GM21619 (cell line): ENCODE results near the gene TMEM178B.
"Not testable (repeated sequence)": the region's sequence is repeated elsewhere in the genome, so short reads cannot be mapped to it uniquely, and the experiment has no call there.

ENCODE experiments used
- ATAC-seq: cut with Tn5 transposase; IDR thresholded peaks from one replicate; pipeline ENCODE4 v1.9.1; 2021; ENCODE audit not compliant: unreplicated experiment

The TMEM178B gene

DNA sequence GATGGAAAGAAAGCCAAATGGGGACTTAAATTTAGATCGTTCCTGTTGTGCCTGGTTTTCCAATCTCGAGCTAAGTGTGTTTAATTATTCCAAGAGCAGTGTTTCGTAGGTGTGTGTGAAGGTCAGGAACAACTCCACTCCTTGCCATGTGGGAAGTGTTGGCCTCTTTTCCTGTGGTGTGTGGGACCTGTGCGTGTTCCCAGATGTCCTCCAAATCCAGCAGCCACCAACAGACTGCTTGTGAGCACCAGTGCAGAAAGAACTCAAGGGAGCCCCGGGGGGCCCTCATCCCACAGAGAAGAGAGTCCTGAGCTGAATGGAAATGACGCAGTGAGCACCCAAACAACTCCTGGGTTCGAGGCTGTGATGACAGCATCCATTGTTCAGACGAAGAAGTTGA is 227.7 kb downstream of the TMEM178B start:
- no peak for ATAC-seq

DNA sequence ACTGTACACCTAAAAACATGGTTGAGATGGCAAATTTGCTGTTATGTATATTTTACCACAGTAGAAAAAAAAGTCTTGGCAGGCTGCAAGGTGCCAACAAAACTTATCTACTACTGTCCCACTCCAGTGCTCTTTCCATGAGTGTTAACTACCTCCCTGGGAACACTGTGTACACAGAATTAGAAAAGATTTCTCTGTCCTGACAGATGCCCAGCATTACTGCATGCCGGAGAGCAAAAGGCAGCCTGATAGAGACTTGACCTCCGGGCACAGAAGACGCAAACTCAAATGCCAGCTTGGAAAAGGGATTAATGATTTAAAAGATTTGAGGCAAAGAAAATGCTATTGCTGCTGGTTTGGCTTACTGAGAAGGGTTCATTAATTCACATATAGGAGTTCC is 228.8 kb downstream of the TMEM178B start:
- no peak for ATAC-seq

DNA sequence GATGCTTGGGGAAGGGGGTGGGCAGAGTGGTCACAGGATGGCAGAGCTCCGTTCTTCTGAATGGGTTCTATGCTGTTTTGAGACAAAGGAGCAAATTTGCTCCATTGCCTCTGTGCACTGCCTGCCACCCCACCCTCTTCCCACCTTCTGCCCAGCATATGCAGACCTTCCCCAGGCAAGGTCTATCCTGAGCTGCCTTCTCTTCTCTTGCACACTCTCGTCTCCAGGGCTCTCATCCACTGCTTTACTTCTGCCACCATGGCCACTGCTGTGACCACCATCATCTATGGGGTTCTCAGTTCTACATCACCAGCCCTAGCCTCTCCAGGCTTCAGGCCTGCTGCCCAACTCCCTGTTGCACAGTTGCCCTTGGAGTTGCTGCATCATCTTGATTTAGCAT is 230.4 kb downstream of the TMEM178B start:
- ATAC-seq, result no peak

DNA sequence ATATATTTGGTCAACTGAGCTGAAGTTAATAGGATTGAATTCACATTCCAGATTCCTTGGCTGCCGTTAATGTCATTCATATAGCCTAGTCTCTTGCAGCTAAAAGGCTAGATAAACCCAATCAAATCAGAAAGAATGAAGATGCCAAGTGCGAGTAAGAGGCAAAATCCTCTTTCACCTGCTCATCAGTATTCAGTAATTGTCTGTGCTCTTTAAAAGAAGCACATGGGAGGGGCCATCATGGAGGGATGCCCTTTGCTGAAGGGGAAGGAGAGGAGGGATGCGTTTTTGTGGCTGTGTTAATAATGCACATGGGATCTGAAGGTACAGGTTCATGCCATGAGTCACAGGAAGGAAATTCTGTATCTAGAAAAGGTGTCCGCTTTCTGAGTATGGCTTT is 232.2 kb downstream of the TMEM178B start:
- no peak for ATAC-seq

DNA sequence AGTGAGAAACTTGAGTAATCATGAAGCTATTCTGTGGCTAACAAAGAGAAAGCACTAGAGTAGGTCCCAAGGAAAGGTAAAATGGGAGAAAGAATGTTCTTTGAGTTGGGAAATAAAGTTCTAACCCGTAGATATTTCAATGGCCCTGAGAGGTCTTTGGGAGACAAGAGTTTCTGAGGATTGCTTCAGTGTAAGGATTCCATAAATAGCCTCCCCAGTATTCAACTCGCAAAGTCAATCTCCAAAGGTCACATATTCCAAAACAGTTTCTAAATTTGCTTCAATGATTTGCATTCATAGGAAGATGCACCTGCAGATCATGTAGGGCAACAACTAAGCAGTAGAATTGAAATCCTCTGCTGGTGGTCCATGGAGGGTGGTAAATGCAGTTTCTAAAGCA is 238.5 kb downstream of the TMEM178B start:
- no peak for ATAC-seq

DNA sequence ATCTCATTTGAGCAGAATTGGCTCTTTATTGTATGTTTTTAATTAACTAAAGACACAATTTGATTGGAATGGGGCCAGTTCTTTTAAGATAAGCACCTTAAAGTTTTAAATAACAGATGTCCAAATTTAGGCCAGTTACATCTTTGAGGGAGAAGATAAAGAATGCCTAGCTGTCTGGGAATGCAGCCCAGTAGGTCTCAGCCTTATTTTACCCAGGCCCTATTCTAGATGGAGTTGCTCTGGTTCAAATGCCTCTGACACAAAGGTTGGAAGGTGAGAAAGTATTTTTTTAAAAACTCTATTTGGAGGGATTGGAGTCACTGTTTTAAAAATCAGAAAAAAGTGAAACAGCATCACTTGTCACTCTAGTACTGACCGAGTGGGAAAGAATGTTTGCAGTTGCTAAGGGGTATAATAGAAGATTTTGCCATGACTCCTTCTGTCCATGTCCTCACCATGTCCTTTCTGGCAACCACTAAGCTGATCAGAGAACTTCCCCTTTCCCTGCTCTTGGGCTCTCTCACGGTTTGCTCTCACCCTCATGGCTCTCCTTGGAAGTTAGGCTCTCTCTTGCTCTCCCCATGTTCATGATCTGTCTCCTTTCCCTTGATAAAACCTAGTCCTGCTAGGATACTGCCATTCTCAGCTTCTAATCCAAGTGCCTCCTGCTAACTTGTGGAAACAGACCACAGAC is 239.1 kb downstream of the TMEM178B start:
- no peak for ATAC-seq

DNA sequence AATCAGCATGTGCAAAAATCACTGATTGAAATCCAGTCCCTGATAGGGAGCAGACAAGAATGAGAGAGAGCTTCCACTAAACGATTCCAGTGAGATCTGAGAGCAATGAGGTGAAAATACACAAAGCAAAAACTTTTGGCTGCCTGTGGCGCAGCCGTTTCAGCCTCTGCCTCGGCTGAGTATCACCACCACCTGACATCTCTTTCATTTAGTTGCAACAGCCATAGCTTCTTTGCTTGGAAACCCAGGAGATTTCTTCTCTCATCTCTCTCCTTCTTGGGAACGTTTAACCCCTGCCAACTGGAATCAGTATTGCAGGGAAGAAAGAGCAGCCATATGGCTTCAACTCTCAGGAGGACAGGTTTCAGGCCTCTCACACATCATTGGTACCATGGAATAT is 240.0 kb downstream of the TMEM178B start:
- ATAC-seq, result no peak

DNA sequence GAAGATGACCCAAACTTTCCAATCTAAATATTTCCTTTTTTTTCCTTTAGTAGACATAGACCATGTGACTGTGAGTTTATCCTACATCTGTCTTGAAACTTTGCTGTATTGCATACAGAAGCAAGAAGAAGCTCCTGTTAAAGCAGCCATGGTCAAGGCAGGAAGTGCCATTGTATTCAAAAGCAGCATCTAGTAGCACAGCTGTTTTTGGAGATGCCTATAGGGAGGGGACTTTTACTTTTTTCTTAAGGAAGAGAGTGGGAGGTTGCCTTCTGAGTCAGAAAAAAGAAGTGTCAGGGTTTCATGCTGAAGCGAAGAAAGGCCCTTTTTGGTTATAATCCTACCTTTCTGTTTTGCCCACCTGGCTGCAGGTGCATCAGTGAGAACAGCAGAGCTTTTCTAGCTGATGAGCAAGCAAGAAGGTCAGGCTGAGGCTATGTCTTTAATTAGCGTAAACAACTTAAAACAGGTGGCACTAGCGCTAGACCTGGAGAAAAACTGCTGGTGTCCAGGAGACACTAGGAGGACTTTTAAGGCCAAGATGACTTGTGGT is 243.2 kb downstream of the TMEM178B start:
- no peak for ATAC-seq

DNA sequence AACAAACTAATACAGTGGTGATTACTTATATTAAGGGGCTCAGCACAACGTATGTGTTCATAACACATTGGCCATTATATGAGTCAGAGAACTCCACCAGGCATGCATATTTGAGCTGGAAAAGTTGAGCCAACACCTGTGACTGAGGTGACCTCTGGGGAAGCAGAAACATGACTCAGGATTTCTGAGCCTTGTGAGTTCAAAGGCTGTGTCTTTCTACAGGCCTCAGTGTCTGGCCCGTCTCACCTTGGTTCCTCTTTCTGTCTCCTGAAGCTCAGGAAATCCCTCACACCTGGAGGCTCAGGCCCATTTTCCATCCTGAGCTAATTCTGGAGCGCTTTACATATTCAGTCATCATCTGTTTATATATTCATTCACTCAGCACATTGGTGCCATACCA is 246.4 kb downstream of the TMEM178B start:
- no peak for ATAC-seq

DNA sequence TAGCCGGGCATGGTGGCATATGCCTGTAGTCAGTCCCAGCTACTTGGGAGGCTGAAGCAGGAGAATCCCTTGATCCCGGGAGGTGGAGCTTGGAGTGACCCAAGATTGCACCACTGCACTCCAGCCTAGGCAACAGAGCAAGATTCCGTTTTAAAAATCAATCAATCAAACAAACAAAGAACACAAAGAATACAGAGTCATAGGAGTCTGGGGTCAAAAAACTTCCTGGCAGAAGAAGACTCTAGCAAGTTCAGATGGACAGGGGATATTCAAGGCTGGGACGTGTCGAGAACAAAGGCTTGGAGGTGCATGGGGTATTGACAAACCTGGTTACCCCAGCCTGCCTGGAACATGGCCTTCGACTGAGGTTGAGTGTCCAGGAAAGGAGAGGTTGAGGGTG is 248.5 kb downstream of the TMEM178B start:
- no peak for ATAC-seq

DNA sequence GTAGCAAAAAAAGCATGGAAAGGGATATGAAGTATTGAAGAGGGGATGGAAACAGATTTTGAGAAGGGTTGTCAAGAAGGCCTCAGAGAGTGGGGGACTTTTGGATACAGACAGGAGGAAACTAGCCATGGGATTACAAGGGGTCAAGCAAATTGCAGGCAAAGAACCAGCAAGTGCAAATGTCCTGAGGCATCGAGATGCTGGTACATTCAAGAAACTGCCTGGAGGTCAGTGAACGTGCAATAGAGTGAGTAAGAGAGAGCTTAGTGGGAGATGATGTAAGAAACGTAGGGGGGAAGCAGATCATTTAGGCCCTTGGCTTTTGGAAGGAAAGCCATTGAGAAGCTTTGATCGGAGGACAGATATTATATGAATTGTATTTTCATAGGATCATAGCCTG is 250.0 kb downstream of the TMEM178B start:
- ATAC-seq, result no peak

DNA sequence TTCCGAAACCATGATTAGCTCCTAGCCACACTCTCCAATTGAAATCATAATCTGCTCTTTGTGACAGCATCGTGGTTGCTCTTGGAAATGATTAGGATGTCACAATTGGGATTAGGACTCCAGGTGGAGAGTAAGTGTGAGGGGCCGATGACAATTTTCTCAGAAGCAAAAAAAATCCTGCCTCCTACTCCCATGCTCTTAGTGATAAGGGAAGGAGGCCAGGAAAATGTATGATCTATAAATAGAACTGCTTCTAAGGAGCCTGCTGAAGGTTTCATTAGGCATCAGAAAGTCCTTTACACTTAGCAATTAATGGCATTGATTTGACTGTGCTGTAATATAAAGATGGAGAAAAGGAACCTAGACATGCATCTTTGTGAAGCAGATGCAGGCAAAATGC is 251.0 kb downstream of the TMEM178B start:
- no peak for ATAC-seq

DNA sequence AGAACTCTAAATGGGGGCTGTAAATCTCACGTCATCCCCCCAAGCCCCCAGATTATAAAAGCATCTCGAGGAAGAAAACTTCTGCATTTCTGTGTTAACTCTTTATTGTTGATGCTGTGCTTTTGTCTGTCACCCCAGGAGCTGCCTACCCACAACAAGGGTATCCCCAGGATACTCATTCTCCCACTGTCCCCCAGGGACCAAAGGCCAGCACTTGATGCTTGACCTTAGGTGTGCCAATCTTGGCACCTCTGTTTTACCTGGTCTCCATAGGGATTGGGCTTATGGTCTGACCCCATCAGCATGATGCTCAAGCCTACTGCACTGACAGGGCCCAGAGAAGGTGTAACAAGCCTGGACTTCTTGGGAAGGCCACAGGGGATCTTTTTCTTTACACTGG is 251.4 kb downstream of the TMEM178B start:
- no peak for ATAC-seq

DNA sequence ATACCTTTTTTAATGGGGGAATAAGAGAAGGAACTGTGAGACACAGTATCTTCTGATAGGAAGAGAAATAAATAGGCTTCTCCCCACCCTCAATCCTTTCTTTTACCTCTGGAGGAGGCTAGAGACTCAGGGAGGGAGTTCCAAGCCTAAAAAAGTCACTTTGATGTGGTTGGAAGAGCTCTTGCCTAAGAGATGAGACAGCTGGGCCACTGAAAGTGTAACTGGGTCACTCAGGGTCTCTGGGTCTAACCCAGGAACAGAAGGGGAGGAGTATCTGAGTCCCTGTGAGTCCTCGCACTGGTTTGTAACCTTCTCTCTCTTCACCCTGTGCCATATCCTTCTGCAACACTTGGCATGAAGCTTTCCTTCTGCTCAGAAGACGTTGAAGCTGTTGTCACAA is 254.4 kb downstream of the TMEM178B start:
- ATAC-seq, result no peak

DNA sequence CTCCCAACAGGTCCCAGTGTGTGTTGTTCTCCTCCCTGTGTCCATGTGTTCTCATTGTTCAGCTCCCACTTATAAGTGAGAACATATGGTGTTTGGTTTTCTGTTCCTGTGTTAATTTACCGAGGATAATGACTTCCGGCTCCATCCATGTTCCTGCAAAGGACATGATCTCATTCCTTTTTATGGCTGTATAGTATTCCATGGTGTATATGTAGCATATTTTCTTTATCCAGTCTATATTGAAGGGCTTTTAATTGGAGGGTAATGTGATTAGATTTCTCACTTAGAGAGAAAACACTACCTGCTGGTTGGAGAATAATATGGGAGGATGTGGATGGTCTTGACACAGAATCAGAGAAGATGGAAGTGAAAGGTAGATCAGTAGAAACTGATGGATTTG is 256.4 kb downstream of the TMEM178B start:
- not testable (repeated sequence) for ATAC-seq

DNA sequence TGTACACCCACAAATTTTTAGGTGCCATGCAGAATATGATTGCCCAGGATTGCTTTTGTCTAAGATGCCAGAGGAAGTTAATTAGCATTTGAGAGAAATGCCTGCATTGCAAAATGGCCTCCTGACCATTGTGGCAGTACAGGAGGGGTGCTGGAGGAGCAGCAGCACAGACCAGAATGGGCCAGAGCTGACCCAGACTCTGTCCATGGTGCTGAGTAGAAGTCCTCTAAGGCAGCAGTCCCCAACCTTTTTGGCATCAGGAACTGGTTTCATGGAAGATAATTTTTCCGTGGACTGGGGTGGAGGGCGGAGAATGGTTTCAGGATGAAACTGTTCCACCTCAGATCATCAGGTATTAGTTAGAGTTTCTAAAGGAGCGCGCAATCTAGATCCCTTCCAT is 259.6 kb downstream of the TMEM178B start:
- ATAC-seq, result no peak

DNA sequence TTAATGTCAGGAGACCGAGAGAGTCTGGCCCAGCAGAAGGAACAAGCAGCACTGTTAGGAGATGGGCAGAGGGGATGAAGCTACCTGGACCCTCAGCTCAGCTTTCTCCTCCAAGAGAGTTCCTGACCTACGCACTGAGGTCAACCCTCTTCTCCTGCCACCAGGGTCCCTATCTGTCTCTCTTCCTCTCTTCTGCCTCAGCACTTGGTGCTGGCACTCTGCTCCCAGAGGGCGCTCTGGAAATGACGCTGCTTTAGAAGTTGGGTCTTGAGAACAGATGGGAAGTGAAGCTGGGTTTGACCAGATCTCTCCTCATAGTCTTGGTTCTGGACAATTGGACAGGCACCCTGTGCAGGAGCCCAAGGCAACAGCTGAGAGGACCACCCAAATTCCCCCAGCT is 261.3 kb downstream of the TMEM178B start:
- no peak for ATAC-seq

DNA sequence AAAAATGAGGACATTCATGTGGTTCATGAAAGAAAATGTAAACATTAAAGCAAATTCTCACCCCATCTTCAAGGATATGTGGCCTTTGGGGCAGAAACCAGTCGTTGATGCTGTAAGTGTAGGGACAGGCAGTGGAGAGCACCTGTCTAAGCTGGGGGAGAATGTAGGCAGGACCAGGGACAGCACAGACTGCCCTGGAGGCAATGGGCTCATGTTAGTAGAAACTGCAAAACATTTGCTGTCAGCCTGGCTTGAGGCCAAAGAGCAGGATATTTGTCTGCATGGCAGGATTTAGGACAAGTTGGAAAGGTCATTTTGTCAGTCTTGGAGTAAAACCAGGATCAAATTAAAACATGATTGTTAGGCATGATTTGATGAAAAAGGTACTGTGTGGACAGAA is 265.7 kb downstream of the TMEM178B start:
- ATAC-seq, result no peak

DNA sequence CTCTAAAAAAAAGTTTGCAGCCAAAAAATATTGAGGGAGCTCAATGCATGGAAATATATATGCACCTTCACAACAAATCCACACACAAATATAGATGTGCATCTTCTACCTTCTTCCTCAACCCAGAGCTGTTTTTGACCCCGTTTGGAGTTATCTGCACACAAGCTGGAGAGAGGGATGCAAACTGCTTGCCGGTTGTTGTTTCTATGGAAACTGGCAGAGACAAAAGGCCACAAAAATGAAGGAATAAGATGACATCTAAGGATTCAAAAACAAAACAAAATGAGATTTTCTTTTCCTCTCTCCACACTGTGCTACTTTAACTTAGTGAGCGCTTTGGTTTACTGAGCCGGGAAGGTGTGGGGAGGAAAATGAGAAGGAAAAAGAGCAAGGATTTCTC is 267.1 kb downstream of the TMEM178B start:
- ATAC-seq, result no peak

DNA sequence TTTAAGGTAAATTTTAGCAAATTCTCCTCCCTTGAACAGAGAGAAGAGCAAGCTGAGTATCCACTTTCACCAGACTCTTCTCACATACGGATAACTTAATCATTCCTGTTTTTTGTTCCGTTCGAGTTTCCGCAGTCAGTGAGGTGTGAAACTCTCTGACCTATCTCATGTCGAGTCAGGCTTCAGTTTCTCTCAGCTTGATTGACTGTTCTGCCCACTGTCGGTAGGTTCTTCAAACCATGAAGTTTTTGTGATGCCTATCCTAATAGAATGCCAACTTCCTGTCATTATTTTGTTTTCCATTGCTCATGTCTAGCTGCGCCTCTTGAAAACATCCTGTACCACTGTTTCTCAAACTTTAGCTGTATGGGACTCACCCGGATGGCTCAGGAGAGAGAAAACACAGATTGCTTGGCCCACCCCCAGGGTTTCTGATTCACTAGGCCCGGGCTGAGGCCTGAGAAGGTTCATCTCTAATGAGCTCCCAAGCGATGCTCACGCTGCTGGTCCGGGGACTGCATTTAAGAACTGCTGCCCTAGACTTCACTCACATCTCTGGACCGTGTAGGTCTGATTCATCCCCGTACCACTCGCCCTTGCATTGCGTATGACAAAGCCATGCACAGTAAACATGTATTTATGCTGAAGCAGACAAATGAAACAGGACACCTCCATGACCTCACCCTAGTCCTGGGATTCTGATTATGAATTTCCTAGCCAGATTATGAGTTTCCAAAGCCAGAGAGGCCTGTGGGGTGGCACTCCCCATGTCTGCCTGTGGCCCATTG is 269.0 kb downstream of the TMEM178B start:
- no peak for ATAC-seq

DNA sequence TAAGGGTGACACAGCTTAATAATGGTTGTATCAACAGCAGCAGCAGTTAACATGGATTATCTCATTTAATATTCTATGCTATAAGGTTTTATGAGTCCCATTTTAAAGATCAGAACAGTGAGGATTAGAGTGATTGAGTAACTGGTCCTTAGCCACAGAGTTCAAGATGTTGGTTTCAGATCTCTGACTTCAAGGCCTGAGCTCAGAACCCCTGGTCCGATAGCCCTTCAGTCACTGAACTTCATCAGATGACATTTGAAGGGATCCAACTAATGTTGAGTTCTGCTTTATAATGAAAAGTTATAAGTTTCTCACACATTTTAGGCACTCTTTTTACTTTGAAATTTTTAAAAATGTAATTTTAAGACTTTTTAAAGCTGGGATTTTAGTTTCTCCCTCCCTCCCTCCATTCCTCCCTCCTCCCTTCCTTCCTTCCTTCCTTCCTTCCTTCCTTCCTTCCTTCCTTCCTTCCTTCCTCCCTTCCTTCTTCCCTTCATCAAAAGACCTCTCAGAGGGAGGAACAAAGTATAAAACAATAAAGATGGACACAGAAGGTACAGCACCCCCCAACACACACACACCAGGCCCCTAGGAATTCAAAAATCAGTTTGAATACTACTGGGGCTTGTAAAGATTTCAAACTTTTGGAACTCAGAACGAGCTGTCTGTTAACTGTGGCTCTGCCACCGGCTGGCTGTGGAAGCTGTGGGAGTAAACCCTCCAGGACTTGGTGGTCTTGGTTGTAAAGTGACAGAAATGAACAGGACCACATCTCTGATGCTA is 270.5 kb downstream of the TMEM178B start:
- no peak for ATAC-seq

DNA sequence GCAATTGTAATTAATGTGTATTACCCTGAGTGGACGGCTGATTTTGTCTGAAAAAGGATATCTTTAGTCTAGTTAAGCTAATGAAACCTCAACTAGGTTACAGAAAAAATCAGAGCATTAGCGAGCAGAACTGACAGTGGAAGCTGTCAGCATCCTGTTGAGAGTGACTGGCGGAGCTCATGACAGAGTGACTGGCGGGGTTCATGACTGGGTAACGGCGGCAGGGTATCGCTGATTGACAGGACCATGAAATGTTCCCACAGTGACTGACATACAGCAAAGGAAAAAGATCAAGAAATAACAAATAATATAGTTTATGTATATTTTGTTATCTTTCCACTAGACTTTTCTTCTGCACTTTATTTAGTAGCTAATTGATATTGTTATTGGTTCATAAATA is 274.9 kb downstream of the TMEM178B start:
- no peak for ATAC-seq
